Pancreas (tissue), 10 donors: ENCODE measurements around the gene RASA3. TPM values are rescaled to one million over a fixed set of nuclear protein-coding genes. Genes with fewer than 3 reads are reported as not detected.

Experiments used
- ATAC-seq, 4 donors: fragments of 200-7000 bp; cut with Tn5 transposase; one replicate each; pipeline versions ENCODE4 v1.8.0 to v1.9.1; 2020; ENCODE audit warnings: mild to moderate bottlenecking in 4 of 4, moderate library complexity in 4 of 4
- DNase-seq, 6 donors: peaks; one replicate each; pipeline ENCODE4 v3.0.0-alpha.2; 2020
- FAIRE-seq: peaks from 2 replicates; lab custom pipeline; 2012; peaks lifted over from hg19 to GRCh38; lab: Jason Lieb, UNC
- H3K27ac ChIP-seq, 4 donors: fragments of 200-600 bp; sonication (generic); 1 replicate in 3 of 4; 2 replicates in 1 of 4; pipeline versions ENCODE4 v1.5.0 to v1.8.0; 2020
- H3K27me3 ChIP-seq, 4 donors: fragments of 200-600 bp; one replicate each; pipeline ENCODE4 v1.8.0; 2021
- H3K36me3 ChIP-seq, 3 donors: fragments of 200-600 bp; sonication (generic) in 1 of 3; one replicate each; pipeline versions ENCODE4 v1.5.0 to v1.8.0; 2020 to 2021
- H3K4me1 ChIP-seq, 3 donors: fragments of 200-600 bp; one replicate each; pipeline ENCODE4 v1.8.0; 2021
- H3K4me3 ChIP-seq, 4 donors: fragments of 200-600 bp; sonication (generic) in 2 of 4; one replicate each; pipeline versions ENCODE4 v1.5.0 to v1.8.0; 2020 to 2021
- H3K9me3 ChIP-seq, 4 donors: fragments of 200-600 bp; one replicate each; pipeline ENCODE4 v1.8.0; 2021
- WGBS, 2 donors: extraction: QIAGEN DNeasy Blood & Tissue Kit; methylation state at CpG; one replicate each; pipeline ENCODE4 v1.1.7; 2013; 5-methylcytosine and 5-hydroxymethylcytosine counted together
- intact Hi-C, 3 donors: fragments of 100-400 bp; cut with DNase I; formaldehyde crosslinking; loops; one replicate each; pipeline versions ENCODE4 v1.11.1 to v1.14.2; 2022
- polyA plus RNA-seq, 2 donors: library from polyadenylated mRNA; stranded (reverse); fragments of 200-250 nt; gene quantifications; one replicate each; pipeline ENCODE4 v1.2.3, GENCODE V29; 2013
- total RNA-seq, 6 donors: library from RNA; stranded (reverse); fragmentation: NEBNext Ultra II Directional in 4 of 6; extraction: Animal tissue kit (Norgen Biotek cat#: 25700) in 4 of 6; gene quantifications; one replicate each; pipeline versions ENCODE4 v1.2.1 to v1.2.4, GENCODE V29; 2021 to 2023
- TF ChIP-seq, protein P1 (sequence below), 4 donors: fragments of 200-600 bp; sonication (generic) in 3 of 4; IDR thresholded peaks; one replicate each; pipeline versions ENCODE4 v1.5.0 to v1.8.0; 2021; ENCODE audit warnings: antibody characterized with exemption in 4 of 4
- donor health status: healthy with polysubstance abuse.
- donor health status: DM: no; HTN: no; CAD: no; lungs with moderate emphysema.
- donor health status: DM: no; HTN: no; CAD: no.
- donor health status: control.
- donor health status: control.
- donor health status: Bipolar disorder and iron deficiency.
- donor health status: DM: yes; HTN: yes; CAD: no.
- donor health status: DM: no; HTN: no; CAD: no.
- donor health status: DM: no; HTN: no; CAD: no.
- donor health status: DM: yes; HTN: yes; CAD: no.

Gene RASA3
- total and polyA plus RNA-seq, 8 donors: 5.7 to 11.2 (median 9.1) TPM

DNA sequence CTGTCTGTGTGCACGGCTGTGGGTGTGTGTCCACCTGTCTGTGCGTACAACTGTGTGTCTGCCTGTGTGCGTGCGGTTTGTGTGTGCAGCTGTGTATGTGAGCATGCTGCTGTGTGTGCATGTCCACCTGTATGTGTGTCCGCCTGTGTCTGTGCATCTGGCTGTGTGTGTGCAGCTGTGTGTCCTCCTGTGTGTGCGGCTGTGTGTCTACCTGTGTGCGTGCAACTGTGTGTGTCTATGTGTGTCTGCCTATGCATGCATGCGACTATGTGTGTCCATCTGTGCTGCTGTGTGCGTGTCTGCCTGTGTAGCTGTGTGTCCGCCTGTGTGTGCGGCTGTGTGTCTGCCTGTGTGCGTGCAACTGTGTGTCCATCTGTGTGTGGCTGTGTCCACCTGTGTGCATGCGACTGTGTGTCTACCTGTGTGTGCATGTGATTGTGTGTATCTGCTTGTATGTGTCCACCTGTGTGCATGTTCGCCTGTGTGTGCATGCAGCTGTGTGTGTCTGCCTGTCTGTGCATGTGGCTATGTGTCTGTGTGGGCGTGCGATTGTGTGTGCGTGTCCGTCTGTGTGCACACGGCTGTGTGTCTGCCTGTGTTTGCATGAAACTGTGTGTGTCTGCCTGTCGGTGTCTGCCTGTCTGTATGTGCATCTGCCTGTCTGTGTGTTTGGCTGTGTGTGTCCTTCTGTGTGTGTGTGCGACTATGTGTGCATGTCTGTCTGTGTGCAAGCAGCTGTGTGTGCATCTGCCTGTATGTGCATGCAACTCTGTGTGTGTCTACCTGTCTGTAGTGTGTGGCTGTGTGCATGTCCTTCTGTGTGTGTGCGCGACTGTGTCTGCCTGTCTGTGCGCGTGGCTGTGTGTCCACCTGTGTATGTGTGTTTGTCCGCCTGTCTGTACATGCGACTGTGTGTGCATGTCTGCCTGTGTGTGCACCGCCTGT is 101.5 kb downstream of the RASA3 start:
- FAIRE-seq: no peak
- Histone ChIP-seq H3K4me1 (no peaks in the 10 kb centered on the region), H3K9me3 (no peaks in the 10 kb centered on the region), H3K27ac (no peak overlapping the region), H3K27me3 (no peaks in the 10 kb centered on the region), H3K4me3 (no peak overlapping the region), H3K36me3 (no peaks in the 10 kb centered on the region)
- 93 to 94% methylated on average over 28 of the region's 28 CpGs for WGBS, 2 donors
- ATAC-seq: no peak
- TF ChIP-seq, protein P1, sequence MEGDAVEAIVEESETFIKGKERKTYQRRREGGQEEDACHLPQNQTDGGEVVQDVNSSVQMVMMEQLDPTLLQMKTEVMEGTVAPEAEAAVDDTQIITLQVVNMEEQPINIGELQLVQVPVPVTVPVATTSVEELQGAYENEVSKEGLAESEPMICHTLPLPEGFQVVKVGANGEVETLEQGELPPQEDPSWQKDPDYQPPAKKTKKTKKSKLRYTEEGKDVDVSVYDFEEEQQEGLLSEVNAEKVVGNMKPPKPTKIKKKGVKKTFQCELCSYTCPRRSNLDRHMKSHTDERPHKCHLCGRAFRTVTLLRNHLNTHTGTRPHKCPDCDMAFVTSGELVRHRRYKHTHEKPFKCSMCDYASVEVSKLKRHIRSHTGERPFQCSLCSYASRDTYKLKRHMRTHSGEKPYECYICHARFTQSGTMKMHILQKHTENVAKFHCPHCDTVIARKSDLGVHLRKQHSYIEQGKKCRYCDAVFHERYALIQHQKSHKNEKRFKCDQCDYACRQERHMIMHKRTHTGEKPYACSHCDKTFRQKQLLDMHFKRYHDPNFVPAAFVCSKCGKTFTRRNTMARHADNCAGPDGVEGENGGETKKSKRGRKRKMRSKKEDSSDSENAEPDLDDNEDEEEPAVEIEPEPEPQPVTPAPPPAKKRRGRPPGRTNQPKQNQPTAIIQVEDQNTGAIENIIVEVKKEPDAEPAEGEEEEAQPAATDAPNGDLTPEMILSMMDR (IDR thresholded peaks at IDR 0.05): no peak
- intact Hi-C loops: no loop called here
- DNase-seq: peak in 1 of 6 donors; percentile 36

DNA sequence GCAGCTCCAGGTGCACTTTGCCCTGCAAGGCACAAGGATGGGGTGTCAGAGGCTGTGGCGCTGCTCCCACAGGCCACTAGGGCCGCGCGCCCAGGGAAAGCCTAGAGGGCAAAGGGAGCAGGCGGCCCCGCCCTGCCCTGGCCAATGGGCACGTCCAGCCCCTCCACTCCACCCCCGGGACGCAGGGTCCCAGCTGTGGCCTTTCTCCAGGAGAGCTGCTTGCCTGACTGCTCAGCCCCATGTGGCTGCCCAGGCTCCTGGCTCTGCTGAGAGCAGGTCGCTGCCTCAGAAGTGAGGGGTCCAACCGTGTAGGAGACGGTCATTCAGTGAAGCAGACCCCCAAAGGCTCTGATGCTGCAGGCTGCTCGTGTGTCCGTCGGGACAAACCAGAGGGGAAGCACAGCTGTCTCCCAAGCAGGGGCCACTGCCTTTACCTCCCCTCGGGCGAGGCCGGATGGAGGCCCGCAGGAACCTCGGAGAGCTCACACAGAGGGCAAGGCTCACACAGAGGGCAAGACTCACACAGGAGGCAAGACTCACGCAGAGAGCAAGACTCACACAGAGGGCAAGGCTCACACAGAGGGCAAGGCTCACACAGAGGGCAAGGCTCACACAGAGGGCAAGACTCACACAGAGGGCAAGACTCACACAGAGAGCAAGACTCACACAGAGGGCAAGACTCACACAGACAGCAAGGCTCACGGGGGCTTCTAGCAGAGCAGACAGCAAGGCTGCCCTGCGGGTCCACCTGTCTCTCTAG is 102.4 kb downstream of the RASA3 start:
- intact Hi-C loops: no loop called here
- ATAC-seq (no peak), FAIRE-seq (no peak), DNase-seq (peak in 2 of 6 donors; percentile 23 to 70)
- Histone ChIP-seq H3K27ac (no peak overlapping the region), H3K4me3 (no peak overlapping the region), H3K9me3 (no peaks in the 10 kb centered on the region), H3K36me3 (no peaks in the 10 kb centered on the region), H3K27me3 (no peaks in the 10 kb centered on the region), H3K4me1 (no peaks in the 10 kb centered on the region)
- TF ChIP-seq, protein P1 (IDR thresholded peaks at IDR 0.05): no peak
- WGBS, 2 donors: 86 to 89% methylated on average over 23 of the region's 23 CpGs

DNA sequence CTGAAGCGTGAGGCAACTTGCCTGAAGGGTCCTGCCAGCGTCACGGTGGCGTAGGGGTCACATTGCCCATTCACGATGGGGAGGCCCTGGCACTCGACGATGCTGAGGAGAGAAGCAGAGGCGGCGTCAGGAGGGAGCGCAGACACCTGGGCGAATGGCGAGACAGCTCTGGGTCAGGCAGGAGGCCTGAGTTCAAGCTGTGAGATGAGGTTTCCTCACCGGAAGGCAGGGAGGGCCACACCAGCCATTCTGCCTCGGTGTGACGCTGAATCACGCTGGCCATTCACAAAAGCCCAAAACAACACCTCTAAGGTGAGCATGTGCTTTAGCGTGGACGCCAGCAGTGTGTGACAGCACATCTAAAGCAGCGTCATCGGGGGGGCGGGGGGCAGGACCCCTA is 104.6 kb downstream of the RASA3 start:
- H3K27me3 ChIP-seq: no peaks in the 10 kb centered on the region
- TF ChIP-seq, protein P1 (IDR thresholded peaks at IDR 0.05): no peak
- intact Hi-C loops: no loop called here
- H3K4me1 ChIP-seq: no peaks in the 10 kb centered on the region
- H3K9me3 ChIP-seq: no peaks in the 10 kb centered on the region
- H3K36me3 ChIP-seq: no peaks in the 10 kb centered on the region
- DNase-seq: peak in 1 of 6 donors; percentile 23
- WGBS, 2 donors: 91 to 96% methylated on average over 21 of the region's 21 CpGs
- H3K4me3 ChIP-seq: no peak overlapping the region
- H3K27ac ChIP-seq: no peak overlapping the region
- no peak for FAIRE-seq
- ATAC-seq: no peak

DNA sequence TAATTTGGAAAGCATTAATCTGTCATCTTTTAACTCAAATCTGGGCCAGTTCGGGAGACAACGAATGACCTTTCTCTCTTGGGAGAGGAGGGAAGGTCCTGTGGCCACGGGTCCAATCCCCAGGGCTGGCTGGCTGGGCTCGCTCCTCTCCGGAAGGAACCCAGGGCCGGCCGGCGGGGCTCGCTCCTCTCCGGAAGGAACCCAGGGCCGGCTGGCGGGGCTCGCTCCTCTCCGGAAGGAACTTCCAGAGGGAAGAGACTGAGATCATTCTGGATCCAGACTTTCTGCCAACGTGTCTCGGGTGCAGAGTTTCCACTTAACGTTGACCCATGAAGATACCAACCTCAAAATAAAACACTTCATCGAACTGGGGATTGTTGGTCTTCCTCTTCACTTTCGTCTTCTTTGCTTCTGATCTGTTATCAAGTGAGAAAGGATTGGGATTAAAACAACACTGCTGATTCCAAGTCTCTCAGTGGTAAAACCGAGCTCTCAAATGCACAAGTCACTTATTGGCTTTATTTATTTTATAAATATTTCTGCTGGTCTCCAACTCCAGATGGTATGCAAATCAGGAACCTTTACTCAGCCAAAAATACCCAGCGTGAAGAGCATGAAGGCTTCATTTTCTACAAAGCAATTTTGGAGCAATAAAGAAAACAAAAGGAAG is 105.2 kb downstream of the RASA3 start:
- TF ChIP-seq, protein P1 (IDR thresholded peaks at IDR 0.05): no peak
- no peaks in the 10 kb centered on the region for H3K27me3 ChIP-seq
- no peak overlapping the region for H3K27ac ChIP-seq
- no peaks in the 10 kb centered on the region for H3K36me3 ChIP-seq
- no peaks in the 10 kb centered on the region for H3K9me3 ChIP-seq
- DNase-seq: peak in 1 of 6 donors; percentile 61
- intact Hi-C loops: no loop called here
- no peak for ATAC-seq
- WGBS, 2 donors: 81 to 83% methylated on average over 21 of the region's 21 CpGs
- FAIRE-seq: no peak
- no peak overlapping the region for H3K4me3 ChIP-seq
- no peaks in the 10 kb centered on the region for H3K4me1 ChIP-seq
